GM12801 (cell line): ENCODE measurements around the gene IGFBP5.

Experiments used
- TF ChIP-seq, protein P1 (sequence below): IDR thresholded peaks from one replicate; pipeline ENCODE4 v1.5.1; 2011; ENCODE audit warnings: control low read depth; ENCODE audit not compliant: insufficient read length; ENCODE audit errors: extremely low read depth

IGFBP5 gene

DNA sequence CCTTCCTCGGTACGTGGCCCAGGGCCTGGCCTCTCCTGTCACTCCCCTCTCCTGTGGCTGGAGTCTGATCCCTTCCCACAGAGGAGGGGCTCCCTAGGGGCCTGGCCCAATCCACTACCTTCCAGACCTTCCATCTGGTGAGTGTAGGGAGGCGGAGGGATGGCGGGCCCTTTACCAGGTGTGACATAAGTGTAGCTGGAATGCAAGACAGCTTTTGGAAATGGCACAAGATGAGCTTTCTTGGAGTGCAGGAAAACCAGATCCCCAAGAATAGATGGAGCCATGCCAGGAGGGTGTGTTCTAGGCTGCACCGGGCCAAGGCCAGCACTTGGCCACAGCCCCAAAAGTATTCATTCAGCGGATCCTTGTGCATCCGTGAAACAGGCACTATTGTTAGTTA, 30.1 kb downstream of the IGFBP5 start:
- TF ChIP-seq, protein P1, sequence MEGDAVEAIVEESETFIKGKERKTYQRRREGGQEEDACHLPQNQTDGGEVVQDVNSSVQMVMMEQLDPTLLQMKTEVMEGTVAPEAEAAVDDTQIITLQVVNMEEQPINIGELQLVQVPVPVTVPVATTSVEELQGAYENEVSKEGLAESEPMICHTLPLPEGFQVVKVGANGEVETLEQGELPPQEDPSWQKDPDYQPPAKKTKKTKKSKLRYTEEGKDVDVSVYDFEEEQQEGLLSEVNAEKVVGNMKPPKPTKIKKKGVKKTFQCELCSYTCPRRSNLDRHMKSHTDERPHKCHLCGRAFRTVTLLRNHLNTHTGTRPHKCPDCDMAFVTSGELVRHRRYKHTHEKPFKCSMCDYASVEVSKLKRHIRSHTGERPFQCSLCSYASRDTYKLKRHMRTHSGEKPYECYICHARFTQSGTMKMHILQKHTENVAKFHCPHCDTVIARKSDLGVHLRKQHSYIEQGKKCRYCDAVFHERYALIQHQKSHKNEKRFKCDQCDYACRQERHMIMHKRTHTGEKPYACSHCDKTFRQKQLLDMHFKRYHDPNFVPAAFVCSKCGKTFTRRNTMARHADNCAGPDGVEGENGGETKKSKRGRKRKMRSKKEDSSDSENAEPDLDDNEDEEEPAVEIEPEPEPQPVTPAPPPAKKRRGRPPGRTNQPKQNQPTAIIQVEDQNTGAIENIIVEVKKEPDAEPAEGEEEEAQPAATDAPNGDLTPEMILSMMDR, result no peak

DNA sequence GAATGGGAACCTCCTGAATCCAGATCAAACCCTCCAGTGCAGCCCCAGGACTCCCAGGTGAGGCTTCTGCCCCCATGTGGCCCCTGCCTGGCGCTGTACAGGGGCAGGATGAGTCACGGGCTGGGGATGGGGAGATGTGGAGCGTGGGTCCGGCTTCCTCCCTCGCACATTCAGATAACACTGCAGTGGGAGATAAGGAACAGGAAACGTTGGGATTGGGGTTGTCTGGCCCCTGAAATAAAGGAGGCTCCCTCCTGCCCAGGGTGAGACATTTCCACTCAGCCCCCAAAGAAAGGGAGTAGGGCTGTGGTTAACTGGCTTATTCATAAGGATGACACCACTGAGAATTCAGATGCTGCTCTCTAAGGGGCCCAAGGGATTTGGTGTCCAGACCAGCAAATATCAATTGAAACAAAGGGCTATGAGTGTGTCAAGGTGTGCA, 30.7 kb downstream of the IGFBP5 start:
- TF ChIP-seq, protein P1, result no peak

DNA sequence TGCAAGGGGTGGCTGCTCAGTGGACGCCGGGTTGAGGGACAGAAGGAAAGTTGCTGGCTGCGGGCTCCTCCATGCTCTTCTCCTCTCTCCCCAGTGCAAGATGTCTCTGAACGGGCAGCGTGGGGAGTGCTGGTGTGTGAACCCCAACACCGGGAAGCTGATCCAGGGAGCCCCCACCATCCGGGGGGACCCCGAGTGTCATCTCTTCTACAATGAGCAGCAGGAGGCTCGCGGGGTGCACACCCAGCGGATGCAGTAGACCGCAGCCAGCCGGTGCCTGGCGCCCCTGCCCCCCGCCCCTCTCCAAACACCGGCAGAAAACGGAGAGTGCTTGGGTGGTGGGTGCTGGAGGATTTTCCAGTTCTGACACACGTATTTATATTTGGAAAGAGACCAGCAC, 31.5 kb downstream of the IGFBP5 start:
- TF ChIP-seq, protein P1, result no peak

DNA sequence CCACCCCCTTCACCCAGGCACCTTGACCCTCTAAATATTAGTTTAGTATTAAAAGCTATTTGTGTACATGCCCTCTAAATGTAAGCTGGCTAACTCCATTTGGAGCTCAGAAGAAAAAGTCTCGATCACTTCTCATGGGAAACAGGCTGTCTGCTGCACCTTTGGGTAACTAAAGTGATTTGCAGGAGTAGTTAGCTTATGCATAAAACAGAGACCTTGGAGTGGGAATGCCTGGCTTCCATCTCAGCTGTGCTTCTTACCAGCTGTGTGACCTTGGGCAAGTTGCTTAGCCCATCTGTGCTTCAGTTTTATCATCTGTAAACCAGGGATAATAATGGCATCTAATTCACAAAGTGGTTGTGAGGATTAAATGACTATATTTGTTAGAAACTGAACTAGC, 32.2 kb downstream of the IGFBP5 start:
- TF ChIP-seq, protein P1, result no peak

DNA sequence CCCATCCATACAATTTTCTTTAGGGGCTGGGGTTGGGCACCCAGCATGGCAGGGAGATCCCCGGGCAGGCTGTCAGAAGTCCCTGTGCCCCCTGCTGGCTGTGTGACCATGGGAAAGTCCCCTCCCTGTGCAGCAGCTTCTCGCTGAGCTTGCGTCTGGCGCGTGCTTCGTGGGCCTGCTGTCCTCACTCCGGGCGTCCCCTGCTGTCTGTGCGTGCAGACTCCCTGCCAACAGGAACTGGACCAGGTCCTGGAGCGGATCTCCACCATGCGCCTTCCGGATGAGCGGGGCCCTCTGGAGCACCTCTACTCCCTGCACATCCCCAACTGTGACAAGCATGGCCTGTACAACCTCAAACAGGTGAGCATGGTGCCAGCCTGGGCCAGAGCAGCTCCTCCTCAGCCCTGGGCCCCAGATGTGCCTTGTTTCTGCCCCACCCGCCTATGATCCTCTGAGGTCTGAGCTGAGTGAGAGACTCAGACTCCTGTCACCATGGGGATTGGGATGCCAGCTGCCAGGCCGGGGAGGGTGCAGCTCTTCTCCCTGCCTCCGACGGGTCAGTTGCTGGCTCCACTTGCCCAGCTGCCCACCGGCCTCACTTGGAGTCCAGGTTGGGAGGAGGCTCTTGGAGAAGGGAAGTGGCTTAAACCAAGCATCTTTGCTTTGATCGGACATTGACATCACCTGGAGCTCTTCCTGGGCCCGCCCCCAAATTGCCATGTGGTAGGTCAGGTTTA, 33.5 kb downstream of the IGFBP5 start:
- TF ChIP-seq, protein P1, result no peak

DNA sequence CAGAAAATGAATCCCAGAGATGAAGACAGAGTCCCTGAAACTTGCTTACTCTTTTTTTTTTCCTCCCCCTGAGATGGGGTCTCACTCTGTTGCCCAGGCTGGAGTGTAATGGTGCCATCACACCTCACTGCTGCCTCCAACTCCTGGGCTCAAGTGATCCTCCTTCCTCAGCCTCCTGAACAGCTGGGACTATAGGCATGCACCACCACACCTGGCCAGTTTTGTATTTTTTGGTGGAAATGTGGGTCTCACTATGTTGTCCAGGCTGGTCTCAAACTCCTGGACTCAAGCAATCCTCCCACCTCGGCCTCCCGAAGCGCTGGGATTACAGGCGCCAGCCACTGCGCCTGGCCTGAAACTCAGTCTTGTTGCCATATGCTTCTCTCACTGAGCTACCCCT, 34.3 kb downstream of the IGFBP5 start:
- TF ChIP-seq, protein P1, result no peak

DNA sequence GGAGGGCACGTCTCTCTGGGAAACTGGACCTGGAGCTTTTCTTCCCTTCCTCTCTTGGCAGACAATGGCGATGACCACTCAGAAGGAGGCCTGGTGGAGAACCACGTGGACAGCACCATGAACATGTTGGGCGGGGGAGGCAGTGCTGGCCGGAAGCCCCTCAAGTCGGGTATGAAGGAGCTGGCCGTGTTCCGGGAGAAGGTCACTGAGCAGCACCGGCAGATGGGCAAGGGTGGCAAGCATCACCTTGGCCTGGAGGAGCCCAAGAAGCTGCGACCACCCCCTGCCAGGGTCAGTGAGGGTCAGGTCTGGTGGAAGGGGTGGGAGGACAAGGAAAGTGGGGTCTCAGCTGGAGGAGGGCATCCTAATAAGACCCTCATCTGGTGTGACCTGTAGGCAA, 34.9 kb downstream of the IGFBP5 start:
- TF ChIP-seq, protein P1, result no peak
